IgD-negative memory B cell (primary cell): ENCODE data around the gene TRPM1. TPM values are rescaled to one million over a fixed set of nuclear protein-coding genes. Genes with fewer than 3 reads are reported as not detected.

Experiments
- H3K27ac Mint-ChIP-seq, 3 donors: one replicate each; pipeline ENCODE4 v1.8.0; 2020 to 2022; ENCODE audit warnings: mild to moderate bottlenecking in 3 of 3, mixed read lengths in 3 of 3, moderate library complexity in 1 of 3
- H3K27me3 Mint-ChIP-seq: one replicate; pipeline ENCODE4 v1.8.0; 2021; ENCODE audit warnings: mixed read lengths
- H3K36me3 Mint-ChIP-seq: one replicate; pipeline ENCODE4 v1.8.0; 2020; ENCODE audit warnings: mild to moderate bottlenecking, mixed read lengths
- H3K4me1 Mint-ChIP-seq, 3 donors: one replicate each; pipeline ENCODE4 v1.8.0; 2020 to 2022; ENCODE audit warnings: mixed read lengths in 3 of 3, mild to moderate bottlenecking in 1 of 3
- H3K4me3 Mint-ChIP-seq, 4 donors: one replicate each; pipeline ENCODE4 v1.8.0; 2020 to 2022; ENCODE audit warnings: mild to moderate bottlenecking in 4 of 4, mixed read lengths in 4 of 4, moderate library complexity in 3 of 4
- H3K9me3 Mint-ChIP-seq, 3 donors: one replicate each; pipeline ENCODE4 v1.8.0; 2020 to 2021; ENCODE audit warnings: mixed read lengths in 3 of 3, mild to moderate bottlenecking in 1 of 3
- polyA plus RNA-seq: library from polyadenylated mRNA; unstranded; fragments of 300-500 nt; fragmentation: Illumina TruSeq; gene quantifications from one replicate; pipeline ENCODE4 v1.2.3, GENCODE V29; 2021

TRPM1 gene
- polyA plus RNA-seq, 1 donor from 2014 or later, result not detected

DNA sequence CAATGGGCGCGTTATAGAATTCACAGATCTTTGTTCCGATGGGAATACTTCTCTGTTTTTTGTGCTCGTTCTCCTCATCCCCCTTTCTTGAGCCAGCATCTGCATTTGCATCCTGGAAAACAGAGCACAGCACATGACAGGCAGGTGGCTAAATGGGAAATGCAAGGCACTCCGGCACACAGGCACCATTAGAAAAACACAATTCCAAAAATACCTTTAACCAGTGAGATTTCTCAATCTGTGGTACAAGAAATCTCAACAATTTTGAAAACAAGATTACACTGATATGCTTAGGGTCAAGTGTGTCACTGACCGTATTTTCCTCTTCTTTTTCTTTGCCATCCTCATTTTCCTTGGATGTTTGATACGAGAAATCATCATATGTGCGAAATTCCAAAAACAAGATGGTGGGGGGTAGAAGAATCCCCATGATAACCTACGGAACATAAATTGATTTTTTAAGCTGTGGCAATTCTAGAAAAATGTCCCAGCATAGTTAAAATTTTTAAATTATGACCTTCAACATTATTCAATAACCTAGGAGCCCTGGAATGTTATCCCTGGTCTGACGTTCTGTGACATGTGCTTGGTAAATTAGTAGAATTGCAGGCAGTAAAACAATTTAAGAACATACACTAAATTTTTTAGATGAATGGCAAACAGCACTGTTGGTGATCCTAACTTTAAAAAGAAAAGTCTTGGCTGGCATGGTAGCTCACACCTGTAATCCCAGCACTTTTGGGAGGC, 63.6 kb downstream of the TRPM1 start:
- Mint-ChIP-seq H3K4me3 (no peak overlapping the region), H3K9me3 (no peaks in the 10 kb centered on the region), H3K36me3 (peaks cover 2% of the 10 kb centered on the region), H3K27ac (no peak overlapping the region), H3K27me3 (peaks cover 5% of the 10 kb centered on the region), H3K4me1 (peaks cover 21 to 25% (median 21%) of the 10 kb centered on the region in 3 donors)

DNA sequence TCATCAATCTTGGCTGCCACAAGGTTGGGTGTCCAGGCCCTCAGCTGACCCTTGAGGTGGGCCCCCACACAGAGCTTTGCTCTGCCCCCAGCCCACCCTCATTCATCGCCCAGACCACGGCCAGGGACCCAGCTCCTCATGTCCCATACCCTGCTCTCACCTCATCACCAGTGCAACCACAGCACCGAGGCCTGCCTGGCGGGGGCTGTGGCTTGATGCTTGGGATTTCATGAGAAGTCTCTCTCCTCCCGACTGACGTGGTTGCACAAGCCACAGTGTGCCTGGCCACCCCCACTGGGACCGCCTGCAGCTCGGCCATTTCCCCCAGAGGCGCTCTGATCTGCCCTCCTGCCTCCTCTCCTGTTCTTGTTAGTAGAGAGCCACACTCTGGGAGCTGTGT, 64.7 kb downstream of the TRPM1 start:
- no peaks in the 10 kb centered on the region for H3K9me3 Mint-ChIP-seq
- H3K4me3 Mint-ChIP-seq, result no peak overlapping the region
- peaks cover 2% of the 10 kb centered on the region for H3K36me3 Mint-ChIP-seq
- peaks cover 1% of the 10 kb centered on the region for H3K27me3 Mint-ChIP-seq
- no peak overlapping the region for H3K27ac Mint-ChIP-seq
- peaks cover 20 to 28% (median 23%) of the 10 kb centered on the region in 3 donors for H3K4me1 Mint-ChIP-seq

DNA sequence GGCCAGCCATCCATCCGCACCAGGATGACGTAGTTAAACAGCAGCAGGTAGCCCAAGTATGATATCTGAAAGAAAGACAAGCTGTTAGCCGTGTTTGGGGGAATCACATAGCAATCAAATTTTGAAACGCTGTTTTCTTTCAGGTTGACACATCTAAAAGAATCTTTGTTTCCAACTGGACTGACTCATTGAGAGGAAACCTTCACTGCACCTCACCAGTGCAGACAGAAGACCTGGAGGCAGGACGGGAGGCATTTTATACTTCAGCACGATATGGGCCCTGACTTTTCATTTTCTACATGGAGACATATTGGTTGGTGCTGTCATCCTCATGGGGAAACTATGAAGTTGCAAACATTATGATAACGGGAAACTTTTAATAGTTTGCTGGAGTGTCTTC, 65.9 kb downstream of the TRPM1 start:
- peaks cover 24 to 36% (median 25%) of the 10 kb centered on the region in 3 donors for H3K4me1 Mint-ChIP-seq
- H3K36me3 Mint-ChIP-seq, result peaks cover 2% of the 10 kb centered on the region

DNA sequence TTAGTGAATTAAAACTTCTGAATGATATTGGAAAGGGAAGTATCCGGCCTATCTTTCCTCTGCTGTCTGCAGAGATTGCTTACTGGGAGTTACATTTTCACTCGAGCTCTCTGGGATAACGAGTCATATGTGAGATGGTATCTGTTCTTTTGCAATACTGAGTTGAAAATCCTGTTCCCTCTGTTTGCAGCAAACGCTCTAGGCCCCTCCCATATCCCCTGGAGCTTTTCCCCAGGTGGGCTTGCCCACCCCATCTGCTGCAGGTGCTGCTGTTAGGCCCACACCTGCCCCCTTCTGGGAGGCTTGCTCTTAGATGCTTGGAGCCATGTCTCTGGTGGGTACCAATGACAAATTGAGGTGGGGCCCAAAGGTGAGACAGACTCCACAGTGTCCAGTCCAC, 67.4 kb downstream of the TRPM1 start:
- Mint-ChIP-seq H3K4me1 (peaks cover 24 to 36% (median 26%) of the 10 kb centered on the region in 3 donors), H3K27me3 (no peaks in the 10 kb centered on the region), H3K9me3 (no peaks in the 10 kb centered on the region), H3K36me3 (peaks cover 4% of the 10 kb centered on the region), H3K4me3 (peak overlapping the region in 1 of 4 donors; percentile 77), H3K27ac (no peak overlapping the region)

More for the DNA sequence above, 65.9 kb downstream of the TRPM1 start:
- Mint-ChIP-seq H3K9me3 (no peaks in the 10 kb centered on the region), H3K4me3 (no peak overlapping the region), H3K27me3 (peaks cover 1% of the 10 kb centered on the region), H3K27ac (peak overlapping the region in 1 of 3 donors; percentile 45)

DNA sequence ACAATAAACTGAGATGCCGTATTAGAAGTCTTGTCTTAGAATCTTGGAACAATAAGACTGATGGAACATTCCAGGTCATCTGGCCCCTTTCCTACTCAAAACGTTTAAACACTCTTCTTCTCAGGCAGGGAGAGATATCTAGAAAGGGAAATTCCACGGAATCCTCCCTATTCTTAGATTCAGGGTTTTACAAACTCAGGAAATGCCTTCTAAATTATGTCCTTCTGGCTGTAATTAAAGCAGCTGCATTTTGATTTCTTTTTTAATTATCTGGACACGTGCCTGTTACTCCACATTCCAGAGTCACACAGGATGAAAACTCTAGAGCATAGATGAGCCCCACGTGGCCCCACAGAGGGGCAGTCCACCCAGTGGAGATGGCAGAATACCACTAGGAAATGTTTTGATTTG, 68.6 kb downstream of the TRPM1 start:
- Mint-ChIP-seq H3K27ac (peak overlapping the region in 1 of 3 donors; percentile 28), H3K27me3 (no peaks in the 10 kb centered on the region), H3K4me3 (no peak overlapping the region), H3K9me3 (no peaks in the 10 kb centered on the region), H3K4me1 (peaks cover 24 to 33% (median 28%) of the 10 kb centered on the region in 3 donors), H3K36me3 (peaks cover 4% of the 10 kb centered on the region)

DNA sequence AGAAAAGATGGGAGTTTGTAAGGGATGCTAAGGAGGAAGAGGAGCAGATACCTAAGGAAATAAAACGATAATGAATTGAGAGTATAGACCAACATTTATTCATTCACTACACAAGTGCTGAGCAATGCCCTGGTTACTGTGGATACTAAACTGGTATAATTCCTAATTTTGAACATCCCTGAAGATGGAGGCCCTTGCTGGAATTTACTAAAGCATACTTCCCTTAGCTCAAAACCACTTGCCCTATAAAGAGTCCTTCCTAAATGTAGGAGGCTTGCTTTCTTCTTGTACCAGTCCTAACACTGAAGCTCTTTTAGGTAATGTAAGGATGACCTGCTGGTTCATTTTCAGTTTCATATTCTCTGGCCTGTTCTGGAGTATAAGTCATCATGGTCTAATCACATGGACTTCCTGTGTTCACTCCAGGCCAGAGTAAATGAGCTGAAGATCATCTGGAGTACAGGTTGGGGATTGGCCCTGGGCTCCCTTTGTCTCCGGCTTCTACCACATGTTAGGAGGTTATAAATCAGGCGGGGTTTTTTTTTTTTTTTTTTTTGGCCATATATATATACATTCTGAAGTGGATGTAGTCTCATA, 70.0 kb downstream of the TRPM1 start:
- H3K36me3 Mint-ChIP-seq, result peaks cover 2% of the 10 kb centered on the region
- no peak overlapping the region for H3K4me3 Mint-ChIP-seq
- H3K27ac Mint-ChIP-seq, result no peak overlapping the region
- H3K9me3 Mint-ChIP-seq, result no peaks in the 10 kb centered on the region
- H3K4me1 Mint-ChIP-seq, result peaks cover 24 to 33% (median 28%) of the 10 kb centered on the region in 3 donors
- no peaks in the 10 kb centered on the region for H3K27me3 Mint-ChIP-seq

DNA sequence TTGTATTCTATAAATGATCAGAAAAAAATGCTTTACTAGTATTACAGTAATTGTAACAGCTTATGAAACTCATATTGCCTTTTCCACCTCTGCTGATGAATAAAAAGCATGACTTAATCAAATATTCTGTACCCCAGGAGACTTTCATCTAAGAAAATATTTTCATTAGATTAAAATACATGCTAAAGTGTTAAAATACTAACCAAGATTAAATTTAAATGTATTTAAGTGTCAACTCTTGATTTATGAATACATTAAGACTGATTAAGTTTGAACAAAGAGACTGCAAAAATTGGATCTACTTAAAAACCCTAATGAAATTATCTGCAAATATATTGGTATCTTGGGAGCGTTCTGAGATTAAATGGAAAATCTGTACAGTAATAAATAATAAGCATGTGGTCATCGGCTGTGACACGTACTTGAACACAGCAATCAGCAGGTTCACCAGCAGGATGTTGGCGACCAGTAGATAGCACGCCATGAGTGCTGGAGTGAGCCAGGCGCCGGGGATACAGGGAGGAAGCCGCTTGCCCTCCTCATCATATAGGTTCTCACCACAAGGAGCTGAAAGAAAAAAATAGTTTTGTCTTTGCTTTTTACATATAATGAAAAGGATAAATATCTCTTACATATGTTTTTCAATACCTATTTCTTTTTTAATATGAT, 73.5 kb downstream of the TRPM1 start:
- Mint-ChIP-seq H3K9me3 (no peaks in the 10 kb centered on the region), H3K27me3 (no peaks in the 10 kb centered on the region), H3K36me3 (peaks cover 2% of the 10 kb centered on the region), H3K27ac (no peak overlapping the region), H3K4me3 (peak overlapping the region in 2 of 4 donors; percentile 62 to 69), H3K4me1 (peaks cover 16 to 22% (median 21%) of the 10 kb centered on the region in 3 donors)

DNA sequence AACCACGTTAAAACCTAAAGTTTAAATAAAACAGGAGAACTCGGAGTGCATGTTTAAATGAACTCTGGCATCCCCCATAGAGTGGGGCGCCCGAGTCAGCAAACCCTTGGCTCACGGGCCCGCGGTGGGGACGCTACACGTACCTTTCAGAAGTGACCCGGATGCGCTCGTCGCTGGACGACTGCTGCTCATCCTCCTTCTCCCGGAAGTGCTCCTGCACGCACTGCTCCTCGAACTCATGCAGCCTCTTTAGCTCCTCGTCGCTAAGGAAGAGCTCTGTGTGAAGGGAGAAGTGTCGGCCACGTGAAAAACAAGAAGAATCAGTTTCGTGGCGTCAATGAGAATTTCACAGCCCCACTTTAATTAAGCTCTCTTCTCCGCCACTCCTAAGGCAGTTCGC, 75.5 kb downstream of the TRPM1 start:
- H3K9me3 Mint-ChIP-seq, result no peaks in the 10 kb centered on the region
- H3K4me1 Mint-ChIP-seq, result peaks cover 12 to 22% (median 17%) of the 10 kb centered on the region in 3 donors
- H3K36me3 Mint-ChIP-seq, result peaks cover 4% of the 10 kb centered on the region
- H3K4me3 Mint-ChIP-seq, result no peak overlapping the region
- peak overlapping the region in 1 of 3 donors; percentile 53 for H3K27ac Mint-ChIP-seq
- no peaks in the 10 kb centered on the region for H3K27me3 Mint-ChIP-seq

DNA sequence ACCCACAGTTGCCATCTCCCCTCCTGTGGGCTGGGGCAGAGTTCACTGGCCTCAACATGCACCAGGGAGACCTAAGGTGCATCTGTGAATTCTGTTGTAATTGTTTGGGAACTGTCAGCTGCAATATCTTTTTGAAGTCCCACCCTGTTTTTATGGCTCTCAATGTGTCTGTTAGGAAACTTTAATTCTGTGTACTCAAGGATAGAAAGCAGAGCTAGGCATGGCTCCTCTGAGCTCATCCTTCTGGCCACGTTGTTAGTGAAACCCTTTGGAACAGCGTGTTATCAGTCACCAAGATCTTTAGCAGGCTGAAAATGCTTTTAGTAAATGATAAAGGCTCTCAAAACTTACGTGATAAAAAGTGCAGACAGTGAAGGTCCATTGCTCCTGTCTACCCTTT, 76.5 kb downstream of the TRPM1 start:
- Mint-ChIP-seq H3K36me3 (peaks cover 3% of the 10 kb centered on the region), H3K4me1 (peaks cover 18 to 26% (median 24%) of the 10 kb centered on the region in 3 donors), H3K9me3 (no peaks in the 10 kb centered on the region), H3K27ac (no peak overlapping the region), H3K27me3 (no peaks in the 10 kb centered on the region), H3K4me3 (peak overlapping the region in 2 of 4 donors; percentile 59 to 60)

DNA sequence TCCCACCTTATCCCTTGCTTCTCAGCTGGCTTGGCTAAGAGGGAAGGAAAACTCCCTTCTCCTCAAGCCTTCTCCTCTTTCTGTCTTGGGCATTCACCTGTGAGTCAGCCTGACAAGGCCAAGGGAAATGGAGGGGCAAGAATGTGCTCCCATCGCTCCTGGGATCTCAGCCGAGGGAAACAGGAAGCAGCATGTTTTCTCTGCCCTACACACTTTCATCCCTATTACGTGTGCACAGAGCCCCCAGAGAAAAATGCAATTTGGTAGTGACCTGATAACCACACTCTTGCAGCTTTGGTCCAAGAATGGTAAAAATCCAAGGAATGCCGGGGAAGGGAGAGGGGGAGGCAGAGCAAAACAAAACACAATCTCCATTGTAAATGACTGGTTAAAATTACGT, 77.2 kb downstream of the TRPM1 start:
- Mint-ChIP-seq H3K9me3 (no peaks in the 10 kb centered on the region), H3K36me3 (peaks cover 3% of the 10 kb centered on the region), H3K4me1 (peaks cover 21 to 26% (median 24%) of the 10 kb centered on the region in 3 donors), H3K27me3 (no peaks in the 10 kb centered on the region), H3K27ac (no peak overlapping the region), H3K4me3 (peak overlapping the region in 1 of 4 donors; percentile 58)

DNA sequence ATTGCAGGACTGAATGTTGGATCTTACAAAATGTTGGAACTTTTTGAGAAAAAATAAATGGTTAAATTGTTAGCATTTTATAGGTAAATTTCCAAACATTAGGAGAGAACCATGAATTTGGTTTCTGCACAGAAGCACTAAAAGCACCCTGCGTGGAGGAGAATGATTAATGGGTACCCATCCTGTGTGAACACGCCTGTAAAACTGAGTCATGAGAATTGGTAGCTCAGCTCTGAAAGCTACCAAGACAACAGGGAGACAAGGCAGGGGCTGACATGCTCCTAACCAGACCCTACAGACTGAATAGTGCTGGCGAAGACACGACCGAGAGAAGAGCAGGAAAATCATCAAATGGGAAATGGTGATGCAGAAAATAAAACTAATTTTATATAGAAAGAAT, 77.7 kb downstream of the TRPM1 start:
- Mint-ChIP-seq H3K4me3 (peak overlapping the region in 1 of 4 donors; percentile 58), H3K4me1 (peaks cover 21 to 26% (median 24%) of the 10 kb centered on the region in 3 donors), H3K9me3 (no peaks in the 10 kb centered on the region), H3K27me3 (no peaks in the 10 kb centered on the region), H3K27ac (no peak overlapping the region), H3K36me3 (peaks cover 3% of the 10 kb centered on the region)

DNA sequence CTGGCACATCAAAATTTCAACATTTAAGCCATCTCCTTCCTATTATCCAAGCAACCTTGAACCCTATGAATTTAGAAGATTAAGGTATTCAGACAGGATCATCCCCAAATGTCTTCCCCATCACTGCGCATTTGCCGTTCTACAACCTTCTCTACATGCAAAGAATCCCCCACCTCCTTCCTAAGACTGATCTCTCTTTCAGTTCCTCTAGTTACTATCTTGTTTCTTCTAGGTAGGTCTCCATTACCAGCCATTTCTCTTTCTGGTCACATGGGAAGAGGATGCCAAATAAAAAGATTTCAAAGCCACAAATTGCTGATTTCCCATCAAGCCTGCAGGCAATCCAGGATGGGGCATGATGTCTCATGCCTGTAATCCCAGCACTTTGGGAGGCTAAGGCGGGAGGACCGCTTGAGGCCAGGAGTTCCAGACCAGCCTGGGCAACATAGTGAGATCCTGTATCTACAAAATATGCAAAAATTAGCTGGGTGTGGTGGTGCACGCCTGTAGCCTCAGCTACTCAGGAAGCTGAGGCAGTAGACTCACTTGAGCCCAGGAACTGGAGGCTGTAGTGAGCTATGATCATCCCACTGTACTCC, 80.4 kb downstream of the TRPM1 start:
- H3K4me3 Mint-ChIP-seq, result peak overlapping the region in 2 of 4 donors; percentile 7 to 18
- H3K4me1 Mint-ChIP-seq, result peaks cover 25 to 34% (median 25%) of the 10 kb centered on the region in 3 donors
- no peaks in the 10 kb centered on the region for H3K27me3 Mint-ChIP-seq
- peak overlapping the region in 1 of 3 donors; percentile 78 for H3K27ac Mint-ChIP-seq
- peaks cover 3% of the 10 kb centered on the region for H3K36me3 Mint-ChIP-seq
- H3K9me3 Mint-ChIP-seq, result no peaks in the 10 kb centered on the region

DNA sequence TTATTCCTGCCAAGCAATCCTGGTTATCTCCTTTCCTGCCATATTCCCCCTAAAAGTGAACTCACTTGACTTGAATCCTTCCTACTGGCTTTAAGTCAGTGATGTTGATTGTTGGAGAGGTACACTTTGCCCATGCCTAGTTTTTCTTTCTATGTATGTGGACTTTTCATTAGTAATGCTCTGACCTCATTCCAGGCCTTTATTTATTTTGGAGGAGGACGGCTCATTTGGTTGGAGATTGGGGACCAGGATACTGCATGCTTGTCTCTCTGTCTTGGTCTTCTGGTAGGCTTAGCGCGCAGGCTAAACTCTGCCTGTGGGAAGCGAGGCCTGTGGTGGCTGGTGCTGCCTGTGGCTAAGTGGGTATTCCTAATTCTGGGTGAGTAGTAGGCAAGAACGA, 81.0 kb downstream of the TRPM1 start:
- peak overlapping the region in 1 of 4 donors; percentile 18 for H3K4me3 Mint-ChIP-seq
- H3K36me3 Mint-ChIP-seq, result peaks cover 3% of the 10 kb centered on the region
- H3K9me3 Mint-ChIP-seq, result no peaks in the 10 kb centered on the region
- H3K4me1 Mint-ChIP-seq, result peaks cover 25 to 36% (median 27%) of the 10 kb centered on the region in 3 donors
- peak overlapping the region in 2 of 3 donors; percentile 1 to 57 for H3K27ac Mint-ChIP-seq
- no peaks in the 10 kb centered on the region for H3K27me3 Mint-ChIP-seq

DNA sequence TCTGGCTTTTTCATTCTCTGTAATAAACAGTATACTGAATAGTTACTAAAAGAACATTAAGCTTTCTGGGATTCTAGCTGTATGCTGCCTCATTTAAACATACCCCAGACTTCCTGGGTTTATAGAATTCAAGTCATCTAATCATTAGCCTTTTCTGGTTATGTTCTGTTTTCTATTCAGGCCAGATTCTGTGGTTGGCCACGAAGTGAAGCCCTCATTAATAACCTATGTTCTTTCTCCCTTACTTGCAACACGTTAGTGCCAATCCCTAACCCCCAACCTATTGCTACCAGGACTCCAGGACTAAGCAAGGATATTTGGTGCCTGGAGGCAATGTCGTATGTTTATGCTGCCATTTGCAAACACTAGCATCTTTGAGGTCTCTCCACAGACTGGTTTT, 81.5 kb downstream of the TRPM1 start:
- H3K4me1 Mint-ChIP-seq, result peaks cover 28 to 39% (median 31%) of the 10 kb centered on the region in 3 donors
- peaks cover 3% of the 10 kb centered on the region for H3K36me3 Mint-ChIP-seq
- H3K27me3 Mint-ChIP-seq, result no peaks in the 10 kb centered on the region
- H3K27ac Mint-ChIP-seq, result peak overlapping the region in 1 of 3 donors; percentile 57
- H3K9me3 Mint-ChIP-seq, result no peaks in the 10 kb centered on the region
- peak overlapping the region in 1 of 4 donors; percentile 35 for H3K4me3 Mint-ChIP-seq

DNA sequence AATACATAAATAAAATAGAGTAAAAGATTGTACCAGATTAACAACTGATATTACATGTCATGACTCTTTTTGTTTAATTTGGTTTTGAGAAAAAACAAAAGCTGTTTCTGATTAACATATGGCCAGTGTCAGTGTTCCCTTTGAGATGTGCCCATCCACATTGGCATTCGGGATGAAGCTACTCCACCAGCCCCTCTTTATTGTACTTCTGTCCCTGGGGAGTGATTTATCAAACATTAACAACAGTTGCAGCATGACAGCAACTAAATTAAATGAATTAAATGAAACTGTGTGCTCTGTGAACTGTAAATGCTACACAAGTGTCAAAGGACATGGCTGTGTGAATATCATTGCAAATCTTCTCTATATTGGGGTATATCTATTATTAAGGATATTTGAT, 84.2 kb downstream of the TRPM1 start:
- peaks cover 0 to 6% (median 5%) of the 10 kb centered on the region in 3 donors for H3K9me3 Mint-ChIP-seq
- peaks cover 7% of the 10 kb centered on the region for H3K36me3 Mint-ChIP-seq
- H3K27me3 Mint-ChIP-seq, result no peaks in the 10 kb centered on the region
- peaks cover 28 to 43% (median 39%) of the 10 kb centered on the region in 3 donors for H3K4me1 Mint-ChIP-seq
- H3K27ac Mint-ChIP-seq, result peak overlapping the region in 1 of 3 donors; percentile 51
- no peak overlapping the region for H3K4me3 Mint-ChIP-seq
